ENCODE data around the gene VSNL1.

VSNL1 gene

DNA sequence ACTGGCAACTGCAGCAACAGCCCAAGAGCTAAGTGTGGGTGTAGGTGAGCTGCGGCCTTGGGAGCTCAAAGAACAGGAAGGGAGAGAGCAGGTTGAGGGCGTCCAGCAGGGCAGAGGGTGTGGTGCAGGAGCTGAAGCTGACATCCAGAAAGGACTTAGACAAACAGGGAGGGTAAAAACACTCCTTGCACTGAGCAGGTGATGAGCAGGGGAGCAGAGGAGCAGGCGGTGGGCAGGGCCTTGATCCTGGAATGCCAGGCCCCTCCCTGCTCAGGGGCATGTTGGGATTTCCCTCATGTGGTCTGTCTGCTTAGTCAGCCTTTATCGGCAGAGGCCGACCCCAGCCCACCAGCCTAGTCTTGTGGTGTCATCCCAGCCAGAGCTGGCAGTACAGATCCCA is 63.6 kb downstream of the VSNL1 start:
- Mint-ChIP-seq H3K4me1 (no peaks in the 10 kb centered on the region), H3K27ac (no peak overlapping the region), H3K4me3 (no peak overlapping the region), H3K36me3 (no peaks in the 10 kb centered on the region), H3K9me3 (no peaks in the 10 kb centered on the region), H3K27me3 (peaks cover 9 to 27% of the 10 kb centered on the region in 2 donors)
- DNase-seq (no peak), ATAC-seq (replicated peaks) (no peak)

DNA sequence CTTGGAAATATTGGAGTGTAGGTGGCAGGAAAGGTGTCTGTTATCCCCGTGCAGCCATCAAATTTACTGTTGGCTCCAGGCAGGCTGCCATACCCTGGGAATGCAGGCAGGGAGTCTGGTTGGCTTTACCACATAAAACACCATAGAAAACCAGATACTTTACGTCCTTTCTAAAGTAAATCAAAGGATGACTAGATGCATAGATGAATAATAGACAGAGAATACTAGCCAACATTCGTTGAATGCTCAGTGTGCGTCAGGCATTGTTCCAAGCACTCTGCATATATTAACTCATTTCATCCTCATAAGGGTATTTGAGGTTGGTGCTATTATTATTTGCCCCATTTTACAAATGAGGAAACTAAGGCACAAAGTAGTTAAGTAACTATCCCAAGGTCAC is 65.2 kb downstream of the VSNL1 start:
- no peak overlapping the region for H3K4me3 Mint-ChIP-seq
- no peaks in the 10 kb centered on the region for H3K36me3 Mint-ChIP-seq
- H3K9me3 Mint-ChIP-seq, result no peaks in the 10 kb centered on the region
- no peak overlapping the region for H3K27ac Mint-ChIP-seq
- H3K4me1 Mint-ChIP-seq, result no peaks in the 10 kb centered on the region
- ATAC-seq (replicated peaks) (no peak), DNase-seq (no peak)
- peaks cover 4 to 27% of the 10 kb centered on the region in 2 donors for H3K27me3 Mint-ChIP-seq

DNA sequence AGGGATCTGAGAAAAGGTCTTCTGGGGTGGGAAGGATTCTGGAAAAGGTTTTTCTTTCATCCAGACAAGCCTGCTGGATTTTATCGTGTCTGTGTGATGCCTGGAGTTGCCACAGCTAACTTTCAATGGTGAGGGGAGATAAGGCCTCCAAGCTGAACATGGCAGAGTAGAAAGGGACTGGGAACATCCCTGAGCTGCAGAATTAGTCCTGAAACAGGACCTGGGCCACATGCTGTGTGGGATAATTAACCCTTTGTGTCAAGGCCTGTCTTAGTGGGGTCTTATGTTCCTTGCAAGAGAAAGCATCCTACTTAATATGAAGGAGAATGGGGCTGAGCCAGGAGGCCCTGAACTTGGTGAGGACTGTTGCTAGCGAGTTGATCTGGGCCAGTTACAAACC is 66.4 kb downstream of the VSNL1 start:
- no peak overlapping the region for H3K27ac Mint-ChIP-seq
- no peak for ATAC-seq (replicated peaks)

DNA sequence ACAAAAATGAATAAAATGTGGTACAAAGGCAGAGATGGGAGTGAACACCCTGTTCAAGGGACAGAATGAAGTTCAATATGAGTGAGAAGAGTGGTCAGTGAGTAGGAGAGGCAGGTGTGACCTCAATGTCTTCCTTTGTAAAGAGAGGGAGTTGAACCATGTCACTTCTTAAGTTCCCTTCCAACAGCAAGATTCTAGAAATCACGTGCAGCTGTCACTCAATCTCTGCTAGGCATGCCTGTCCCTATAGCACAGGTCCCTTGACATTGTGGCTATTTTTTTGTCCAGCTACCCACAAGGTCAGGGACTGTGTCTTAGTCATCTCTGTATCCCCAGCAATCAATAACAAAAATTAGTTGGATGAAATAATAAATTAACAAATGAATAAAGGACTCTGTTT is 66.9 kb downstream of the VSNL1 start:
- no peak for DNase-seq
- no peaks in the 10 kb centered on the region for H3K9me3 Mint-ChIP-seq
- H3K27me3 Mint-ChIP-seq, result peaks cover 10 to 26% of the 10 kb centered on the region in 2 donors
- no peak for ATAC-seq (replicated peaks)
- H3K4me1 Mint-ChIP-seq, result no peaks in the 10 kb centered on the region
- H3K36me3 Mint-ChIP-seq, result no peaks in the 10 kb centered on the region
- no peak overlapping the region for H3K27ac Mint-ChIP-seq
- no peak overlapping the region for H3K4me3 Mint-ChIP-seq

More for the DNA sequence above, 66.4 kb downstream of the VSNL1 start:
- Mint-ChIP-seq H3K36me3 (no peaks in the 10 kb centered on the region), H3K27me3 (peaks cover 5 to 28% of the 10 kb centered on the region in 2 donors), H3K4me1 (no peaks in the 10 kb centered on the region), H3K4me3 (no peak overlapping the region), H3K9me3 (no peaks in the 10 kb centered on the region)
- DNase-seq, result no peak

DNA sequence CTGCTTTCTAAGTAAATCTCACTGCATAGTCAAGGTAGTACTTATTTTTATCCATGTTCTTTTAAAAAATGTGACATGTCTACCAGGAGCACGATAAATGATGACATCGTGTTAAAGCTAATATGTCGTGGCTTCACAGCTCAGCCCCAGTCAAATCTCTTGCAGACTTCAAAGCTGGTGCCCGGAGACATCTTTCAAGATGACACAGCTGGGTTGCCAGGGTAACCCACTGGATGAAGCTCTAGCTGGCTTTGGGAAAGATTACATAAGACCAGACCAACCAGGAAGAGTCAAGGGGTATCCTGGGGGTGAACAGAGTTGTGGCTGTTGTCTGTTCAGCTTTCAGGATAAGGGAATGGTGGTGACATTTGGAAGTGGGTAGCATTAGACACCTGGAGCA is 67.8 kb downstream of the VSNL1 start:
- Mint-ChIP-seq H3K27me3 (peaks cover 10 to 24% of the 10 kb centered on the region in 2 donors), H3K27ac (no peak overlapping the region)
- no peak for DNase-seq

DNA sequence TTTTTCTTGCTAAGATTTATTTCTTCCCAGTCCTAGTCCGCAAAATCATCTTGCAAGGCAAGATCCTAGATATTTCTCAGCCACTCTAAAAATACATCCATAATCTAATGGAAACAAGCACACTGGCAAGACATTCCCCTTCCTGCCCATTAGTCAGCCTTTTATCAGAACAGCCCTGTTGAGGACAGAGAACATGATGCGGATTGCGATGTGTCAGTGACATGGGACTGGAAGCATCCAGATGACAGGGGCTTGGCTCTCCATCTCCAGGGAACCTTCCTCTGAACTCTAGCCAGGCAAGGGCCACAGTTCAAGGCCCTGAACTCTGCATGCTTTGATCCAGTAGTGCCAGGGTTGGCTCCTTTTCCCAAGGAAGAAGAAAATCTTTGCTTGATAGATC is 70.0 kb downstream of the VSNL1 start:
- no peaks in the 10 kb centered on the region for H3K36me3 Mint-ChIP-seq
- peaks cover 6 to 13% of the 10 kb centered on the region in 2 donors for H3K27me3 Mint-ChIP-seq
- ATAC-seq (replicated peaks) (no peak), DNase-seq (no peak)
- H3K4me3 Mint-ChIP-seq, result no peak overlapping the region
- no peaks in the 10 kb centered on the region for H3K4me1 Mint-ChIP-seq
- no peak overlapping the region for H3K27ac Mint-ChIP-seq
- no peaks in the 10 kb centered on the region for H3K9me3 Mint-ChIP-seq

More for the DNA sequence above, 67.8 kb downstream of the VSNL1 start:
- H3K9me3 Mint-ChIP-seq, result no peaks in the 10 kb centered on the region
- no peaks in the 10 kb centered on the region for H3K36me3 Mint-ChIP-seq
- no peak for ATAC-seq (replicated peaks)
- H3K4me3 Mint-ChIP-seq, result no peak overlapping the region
- no peaks in the 10 kb centered on the region for H3K4me1 Mint-ChIP-seq

DNA sequence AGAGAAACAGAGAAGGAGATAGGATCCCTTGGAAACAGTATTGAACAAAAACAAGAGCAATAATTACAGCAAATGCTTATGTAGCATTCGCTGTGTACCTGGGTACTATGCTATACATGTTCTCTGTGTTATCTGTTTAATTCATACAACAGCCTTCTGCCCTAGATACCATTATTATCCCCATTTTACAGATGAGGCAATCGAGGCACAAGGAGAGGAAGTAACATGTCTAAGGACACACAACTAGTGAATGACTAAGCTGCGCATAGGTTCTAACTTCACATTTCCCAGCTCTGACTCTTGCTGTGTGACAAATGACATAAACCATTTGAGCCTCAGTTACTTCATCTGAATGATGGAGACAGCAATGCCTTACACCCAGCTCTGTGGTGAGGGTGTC is 70.5 kb downstream of the VSNL1 start:
- Mint-ChIP-seq H3K4me3 (no peak overlapping the region), H3K36me3 (no peaks in the 10 kb centered on the region), H3K27ac (no peak overlapping the region), H3K4me1 (no peaks in the 10 kb centered on the region), H3K27me3 (peaks cover 6 to 12% of the 10 kb centered on the region in 2 donors), H3K9me3 (no peaks in the 10 kb centered on the region)
- ATAC-seq (replicated peaks) (no peak), DNase-seq (no peak)

DNA sequence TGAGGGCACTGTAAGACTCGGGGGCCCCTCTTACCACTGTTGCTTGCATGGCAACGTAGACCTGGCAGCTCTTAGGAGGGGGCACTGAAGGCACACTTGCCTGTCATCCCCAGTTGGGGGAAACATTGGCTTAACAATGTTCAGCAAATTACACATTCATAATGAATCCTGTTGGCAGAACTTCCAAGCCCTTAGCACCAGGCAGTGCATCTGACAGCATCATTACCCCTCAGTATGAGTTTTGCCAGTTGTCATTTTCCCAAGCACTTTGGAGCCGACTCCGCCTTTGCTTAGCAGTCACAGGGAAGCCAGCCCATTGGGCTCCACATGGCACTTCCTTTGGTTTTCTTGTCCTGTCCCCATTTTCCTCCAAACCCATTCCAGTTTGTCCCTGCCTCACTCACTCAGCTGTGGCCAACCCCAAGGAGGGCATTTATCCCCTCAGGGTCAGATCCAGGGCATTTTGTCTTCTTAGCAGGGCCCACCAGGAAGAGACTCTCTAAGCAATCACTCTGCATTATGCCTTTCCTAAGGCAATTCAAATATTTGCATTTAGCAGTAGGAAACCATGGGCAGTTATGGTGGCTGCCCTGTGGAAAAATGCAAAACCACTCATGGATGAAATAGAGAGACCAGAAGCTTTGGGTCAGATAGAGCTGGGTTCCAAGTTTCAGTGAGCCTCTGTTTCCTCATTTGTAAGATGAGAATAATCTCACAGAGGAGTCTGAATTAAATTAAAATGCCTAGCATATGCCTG is 73.9 kb downstream of the VSNL1 start:
- H3K4me3 Mint-ChIP-seq, result no peak overlapping the region
- no peak overlapping the region for H3K27ac Mint-ChIP-seq
- DNase-seq (no peak), ATAC-seq (replicated peaks) (no peak)
- no peaks in the 10 kb centered on the region for H3K4me1 Mint-ChIP-seq
- no peaks in the 10 kb centered on the region for H3K9me3 Mint-ChIP-seq
- H3K36me3 Mint-ChIP-seq, result no peaks in the 10 kb centered on the region
- H3K27me3 Mint-ChIP-seq, result peaks cover 6 to 12% of the 10 kb centered on the region in 2 donors

DNA sequence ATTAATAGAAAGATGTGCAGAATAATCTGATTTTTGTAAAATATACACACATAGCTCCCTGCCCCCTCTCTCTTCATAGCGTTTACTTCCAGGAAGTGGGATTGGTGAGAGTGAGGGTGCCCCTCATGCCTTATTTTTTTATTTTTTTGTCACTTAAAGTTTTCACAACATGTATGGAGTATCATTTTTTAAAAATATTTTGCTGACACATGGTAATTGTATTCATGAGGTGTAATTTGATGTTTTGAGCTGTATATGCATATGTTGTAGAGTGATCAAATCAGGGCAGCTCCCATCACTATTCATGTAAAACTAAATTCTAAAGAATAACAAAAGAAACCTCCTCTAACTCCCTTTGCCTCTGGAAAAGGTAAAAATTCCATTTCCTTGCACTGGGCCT is 74.7 kb downstream of the VSNL1 start:
- no peak for DNase-seq
- H3K36me3 Mint-ChIP-seq, result no peaks in the 10 kb centered on the region
- H3K27me3 Mint-ChIP-seq, result peaks cover 12 to 16% of the 10 kb centered on the region in 2 donors
- no peak for ATAC-seq (replicated peaks)
- H3K27ac Mint-ChIP-seq, result no peak overlapping the region
- H3K4me3 Mint-ChIP-seq, result no peak overlapping the region
- no peaks in the 10 kb centered on the region for H3K4me1 Mint-ChIP-seq
- H3K9me3 Mint-ChIP-seq, result no peaks in the 10 kb centered on the region

DNA sequence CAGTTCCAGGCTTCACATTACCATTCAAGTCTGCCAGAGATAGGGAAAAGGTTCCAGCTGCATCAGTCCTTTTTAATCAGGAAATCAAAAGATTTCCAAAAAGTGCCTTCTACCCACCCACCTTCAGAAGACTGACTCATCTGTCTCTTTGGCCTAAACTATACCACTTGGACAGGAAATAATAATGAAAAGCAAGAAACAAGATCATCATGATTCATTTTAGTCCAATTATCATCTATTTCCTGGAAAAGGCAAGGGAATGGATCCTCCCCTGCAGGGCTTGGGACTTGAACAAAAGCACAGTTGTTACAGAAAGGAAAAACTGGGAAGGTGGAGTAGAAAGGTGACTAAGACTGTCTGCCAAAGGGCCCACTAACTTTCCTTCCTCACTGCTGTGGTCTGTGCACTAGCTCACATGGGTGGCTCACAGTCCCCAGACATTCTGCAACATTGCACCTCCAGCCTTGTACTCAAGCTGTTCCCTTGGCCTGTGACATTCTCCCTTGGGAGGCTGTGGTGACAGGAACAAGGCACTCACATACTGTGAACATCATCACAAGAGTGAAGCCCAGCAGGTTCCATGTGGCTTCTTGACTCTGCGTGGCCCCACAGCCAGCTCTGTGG is 75.3 kb downstream of the VSNL1 start:
- DNase-seq, result peak; percentile 1
- H3K4me1 Mint-ChIP-seq, result no peaks in the 10 kb centered on the region
- no peaks in the 10 kb centered on the region for H3K36me3 Mint-ChIP-seq
- H3K27ac Mint-ChIP-seq, result no peak overlapping the region
- H3K9me3 Mint-ChIP-seq, result no peaks in the 10 kb centered on the region
- no peak overlapping the region for H3K4me3 Mint-ChIP-seq
- peak in 1 of 2 donors; percentile 29 for ATAC-seq (replicated peaks)
- peaks cover 13 to 17% of the 10 kb centered on the region in 2 donors for H3K27me3 Mint-ChIP-seq

DNA sequence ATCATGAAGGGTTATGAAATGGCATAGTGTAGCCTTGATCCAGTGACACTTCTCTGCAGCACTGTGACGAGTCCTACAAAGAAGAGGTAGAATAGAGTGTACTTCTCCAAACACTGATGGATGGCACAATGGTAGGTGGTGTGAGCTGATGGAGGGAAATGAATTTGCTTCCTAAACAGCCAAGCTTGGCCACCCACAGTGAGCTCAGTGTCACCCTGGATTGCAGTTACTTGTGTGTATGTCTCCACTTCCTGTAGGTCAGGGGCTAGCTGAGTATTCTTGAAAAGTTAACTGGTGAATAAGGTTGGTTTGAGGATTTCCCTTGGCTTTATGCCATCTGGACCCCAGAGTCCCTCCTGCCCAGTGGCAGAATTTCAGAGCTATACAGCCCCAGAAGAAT is 75.9 kb downstream of the VSNL1 start:
- peaks cover 13 to 15% of the 10 kb centered on the region in 2 donors for H3K27me3 Mint-ChIP-seq
- no peak overlapping the region for H3K4me3 Mint-ChIP-seq
- DNase-seq, result no peak
- peak in 1 of 2 donors; percentile 10 for ATAC-seq (replicated peaks)
- no peaks in the 10 kb centered on the region for H3K4me1 Mint-ChIP-seq
- H3K36me3 Mint-ChIP-seq, result no peaks in the 10 kb centered on the region
- no peak overlapping the region for H3K27ac Mint-ChIP-seq
- H3K9me3 Mint-ChIP-seq, result no peaks in the 10 kb centered on the region

DNA sequence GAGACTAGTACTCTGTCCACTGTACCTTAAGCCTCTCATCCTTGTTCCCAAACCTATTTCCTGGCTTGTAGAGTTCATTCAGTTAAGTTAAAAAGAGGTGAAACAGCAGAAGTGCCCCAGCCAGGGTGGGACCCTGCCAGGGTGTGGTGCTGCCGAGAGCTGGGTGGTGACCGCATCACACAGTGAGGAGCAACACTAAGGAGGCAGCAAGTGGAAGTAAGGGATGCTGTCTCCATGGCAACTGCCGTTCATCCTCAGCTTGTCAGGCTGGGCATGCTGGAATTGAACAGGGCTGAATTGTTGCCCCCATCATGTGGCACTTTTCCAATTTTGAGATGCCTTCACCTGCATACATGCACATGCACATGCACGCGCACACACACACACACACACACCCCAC is 77.0 kb downstream of the VSNL1 start:
- Mint-ChIP-seq H3K9me3 (no peaks in the 10 kb centered on the region), H3K4me3 (no peak overlapping the region), H3K4me1 (no peaks in the 10 kb centered on the region), H3K36me3 (no peaks in the 10 kb centered on the region), H3K27ac (no peak overlapping the region), H3K27me3 (peaks cover 12 to 14% of the 10 kb centered on the region in 2 donors)
- no peak for ATAC-seq (replicated peaks)
- no peak for DNase-seq

DNA sequence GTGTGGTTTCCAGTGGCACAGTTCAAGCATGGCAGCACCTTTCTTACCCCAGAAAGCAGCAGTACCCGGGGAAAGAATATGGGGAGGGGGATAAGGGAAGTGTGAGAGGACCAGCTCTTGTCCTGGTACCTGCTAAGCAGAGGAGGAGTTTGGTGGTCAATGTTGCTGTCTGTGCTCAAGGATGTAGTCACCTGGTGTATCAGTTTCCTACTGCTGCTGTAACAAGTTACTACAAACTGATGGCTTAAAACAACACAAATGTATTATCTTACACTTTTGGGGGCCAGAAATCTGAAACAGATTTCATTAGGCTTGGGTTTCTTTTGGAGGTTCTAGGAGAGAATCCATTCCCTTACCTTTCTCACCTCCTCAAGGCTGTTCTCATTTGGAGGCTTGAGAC is 77.5 kb downstream of the VSNL1 start:
- no peaks in the 10 kb centered on the region for H3K36me3 Mint-ChIP-seq
- no peaks in the 10 kb centered on the region for H3K4me1 Mint-ChIP-seq
- no peak overlapping the region for H3K27ac Mint-ChIP-seq
- H3K9me3 Mint-ChIP-seq, result no peaks in the 10 kb centered on the region
- no peak overlapping the region for H3K4me3 Mint-ChIP-seq
- DNase-seq (no peak), ATAC-seq (replicated peaks) (no peak)
- H3K27me3 Mint-ChIP-seq, result peaks cover 14 to 16% of the 10 kb centered on the region in 2 donors

DNA sequence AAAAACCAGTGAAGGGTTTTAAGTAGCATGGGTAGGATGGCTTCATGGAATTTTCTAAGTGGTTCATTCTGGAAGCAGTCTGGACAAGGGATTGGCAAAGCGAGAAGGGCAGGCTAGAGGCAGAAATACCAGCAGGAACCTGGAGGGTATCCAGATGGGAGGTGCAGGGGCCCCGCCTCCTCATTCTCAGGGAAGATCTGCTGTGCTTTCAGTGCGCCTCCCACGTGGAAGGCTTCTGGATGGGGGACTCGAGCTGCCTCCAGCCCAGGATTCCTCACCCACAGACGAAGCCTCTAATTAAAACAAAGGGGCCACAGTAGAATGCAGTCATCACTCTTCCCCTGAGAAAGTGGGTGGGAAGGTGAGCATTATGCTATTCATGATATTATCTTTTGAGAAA is 79.8 kb downstream of the VSNL1 start:
- ATAC-seq (replicated peaks) (no peak), DNase-seq (no peak)
- Mint-ChIP-seq H3K36me3 (no peaks in the 10 kb centered on the region), H3K4me1 (no peaks in the 10 kb centered on the region), H3K27me3 (peaks cover 11 to 17% of the 10 kb centered on the region in 2 donors), H3K27ac (no peak overlapping the region), H3K9me3 (peaks cover 0 to 1% of the 10 kb centered on the region in 2 donors), H3K4me3 (no peak overlapping the region)

DNA sequence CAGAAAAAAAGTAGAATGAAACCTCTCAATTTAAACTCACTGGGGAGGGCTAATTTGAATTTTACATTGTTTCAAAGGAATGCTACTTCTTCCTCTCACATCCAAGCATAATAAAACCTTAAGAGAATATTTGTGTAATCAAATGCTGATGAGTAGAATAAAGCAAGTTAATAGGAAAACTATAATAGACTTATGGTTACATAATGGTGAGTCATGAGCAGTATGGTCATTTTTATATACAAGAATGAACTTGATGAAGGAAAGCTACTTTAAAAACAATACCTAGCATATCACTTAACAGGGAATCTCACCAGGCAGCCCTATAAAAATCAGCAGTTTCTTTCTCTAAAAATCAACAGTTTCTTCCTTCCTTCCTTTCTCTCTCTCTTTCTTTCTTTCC is 80.3 kb downstream of the VSNL1 start:
- no peak for DNase-seq
- Mint-ChIP-seq H3K36me3 (no peaks in the 10 kb centered on the region), H3K4me1 (no peaks in the 10 kb centered on the region), H3K9me3 (peaks cover 0 to 1% of the 10 kb centered on the region in 2 donors), H3K4me3 (no peak overlapping the region), H3K27ac (no peak overlapping the region), H3K27me3 (peaks cover 11 to 17% of the 10 kb centered on the region in 2 donors)
- ATAC-seq (replicated peaks), result no peak

All from stimulated activated naive B cell treated with anti-CD40 and anti-IgM and Interleukin-4, amounts not matched to agents 10 μg/mL and 1 μg/mL and 100 μg/mL, for 72 hours (primary cell).